ENCODE measurements around the gene NPDC1.
A peak's percentile ranks its signal among the peaks of the same experiment; 100 is the strongest.

NPDC1 gene, protein sequence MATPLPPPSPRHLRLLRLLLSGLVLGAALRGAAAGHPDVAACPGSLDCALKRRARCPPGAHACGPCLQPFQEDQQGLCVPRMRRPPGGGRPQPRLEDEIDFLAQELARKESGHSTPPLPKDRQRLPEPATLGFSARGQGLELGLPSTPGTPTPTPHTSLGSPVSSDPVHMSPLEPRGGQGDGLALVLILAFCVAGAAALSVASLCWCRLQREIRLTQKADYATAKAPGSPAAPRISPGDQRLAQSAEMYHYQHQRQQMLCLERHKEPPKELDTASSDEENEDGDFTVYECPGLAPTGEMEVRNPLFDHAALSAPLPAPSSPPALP

DNA sequence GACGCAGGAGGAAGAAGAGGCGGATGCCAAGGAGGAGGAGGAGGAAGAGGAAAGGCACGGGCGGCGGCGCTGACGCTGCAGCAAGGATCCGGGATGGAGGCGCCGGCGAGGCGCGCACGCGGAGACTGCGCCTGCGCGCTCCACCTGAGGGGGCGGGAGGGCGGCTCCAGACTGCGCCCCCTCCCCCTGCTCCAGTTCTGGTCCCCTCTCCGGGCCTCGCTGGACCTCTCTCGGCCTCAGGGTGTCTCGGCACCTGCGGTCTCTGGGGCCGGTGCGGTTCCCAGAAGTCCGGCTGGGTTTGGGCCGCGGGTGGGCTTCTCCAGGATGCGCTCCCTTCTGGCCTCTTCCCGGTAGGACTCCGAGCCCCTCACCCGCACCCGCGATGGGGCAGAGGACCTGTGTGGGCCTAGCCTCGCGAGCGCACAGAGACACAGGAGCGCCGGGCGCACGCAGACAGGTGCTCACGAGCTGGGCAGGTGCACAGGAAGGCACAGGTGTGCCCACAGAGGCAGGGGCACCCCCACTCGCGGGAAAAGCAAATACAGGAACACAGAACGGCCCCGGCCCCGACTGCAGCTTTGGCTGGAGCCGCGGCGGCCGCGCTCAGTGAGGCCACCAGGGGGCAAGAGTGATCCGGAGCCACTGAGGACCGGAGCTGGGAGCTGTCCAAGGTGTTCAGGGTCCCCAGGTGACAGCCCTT is at the start of gene NPDC1:
TSS of gene NPDC1 (minus strand) at position 90 of the 700 bp plus-strand sequence. CDS start 188 bp downstream, outside the sequence.
- TF ChIP-seq POLR2AphosphoS5 (IDR thresholded peaks at IDR 0.05; ENCODE audit: borderline replicate concordance, low read depth, low read length) (peak; percentile 62; the same call in 1 of the 2 replicates), EZH2 (IDR thresholded peaks at IDR 0.05) (no peak), FOXP2 (optimal IDR thresholded peaks at IDR 0.05; ENCODE audit: control extremely low read depth, extremely low read length, insufficient read depth) (no peak)
- Histone ChIP-seq H3K4me3 (peak within 1 kb of the TSS; percentile 92), H3K36me3 (ENCODE audit: insufficient read depth, low read length) (no peaks in the 10 kb centered on the region), H3K9ac (ENCODE audit: insufficient read length) (peak within 1 kb of the TSS; percentile 59), H3K27ac (no peak within 1 kb of the TSS), H3K9me3 (ENCODE audit: low read depth, low read length) (no peaks in the 10 kb centered on the region)
- no peak for DNase-seq (ENCODE audit: low read depth, low spot score)

DNA sequence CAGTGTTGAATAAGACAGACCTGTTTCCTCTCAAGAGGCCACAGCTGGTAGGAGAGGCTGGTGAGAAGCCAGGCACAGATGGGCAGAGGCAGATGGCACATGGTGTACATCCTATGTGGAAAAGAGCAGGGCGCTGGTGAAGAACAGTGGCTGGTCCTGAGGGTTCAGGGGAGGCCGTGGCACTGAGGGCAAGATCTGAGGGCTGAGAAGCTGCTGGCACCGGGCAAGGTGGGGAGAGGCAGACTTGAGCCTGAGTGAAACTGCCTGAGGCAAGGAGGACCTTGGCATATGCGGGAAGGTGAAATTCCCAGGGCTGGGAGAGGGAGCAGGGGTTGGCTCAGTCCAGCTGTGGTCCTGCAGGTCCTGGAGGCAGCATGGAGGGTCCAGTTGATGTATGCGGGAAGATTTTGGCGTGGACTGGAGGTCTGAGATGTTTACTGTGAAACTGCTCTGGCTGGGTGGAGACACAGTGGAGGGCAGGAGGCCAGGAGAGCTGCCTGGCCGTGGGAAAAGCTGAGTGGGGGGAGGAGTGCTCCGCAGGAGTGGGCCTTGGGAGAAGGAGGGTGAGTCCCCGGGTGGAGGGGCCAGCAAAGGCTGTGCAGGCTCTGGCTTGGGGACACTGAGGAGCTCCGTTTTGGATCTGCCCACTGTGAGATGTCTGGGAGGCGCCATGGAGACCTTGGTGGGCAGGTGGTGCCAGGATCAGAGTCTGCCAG is 43.4 kb upstream of the NPDC1 start:
- TF ChIP-seq EZH2 (IDR thresholded peaks at IDR 0.05) (no peak), FOXP2 (optimal IDR thresholded peaks at IDR 0.05; ENCODE audit: control extremely low read depth, extremely low read length, insufficient read depth) (no peak), POLR2AphosphoS5 (IDR thresholded peaks at IDR 0.05; ENCODE audit: borderline replicate concordance, low read depth, low read length) (no peak)
- H3K4me3 ChIP-seq: no peak overlapping the region
- H3K9me3 ChIP-seq (ENCODE audit: low read depth, low read length): no peaks in the 10 kb centered on the region
- no peak overlapping the region for H3K27ac ChIP-seq
- DNase-seq (ENCODE audit: low read depth, low spot score): no peak
- peaks cover 9% of the 10 kb centered on the region for H3K36me3 ChIP-seq (ENCODE audit: insufficient read depth, low read length)
- H3K9ac ChIP-seq (ENCODE audit: insufficient read length): no peak overlapping the region

DNA sequence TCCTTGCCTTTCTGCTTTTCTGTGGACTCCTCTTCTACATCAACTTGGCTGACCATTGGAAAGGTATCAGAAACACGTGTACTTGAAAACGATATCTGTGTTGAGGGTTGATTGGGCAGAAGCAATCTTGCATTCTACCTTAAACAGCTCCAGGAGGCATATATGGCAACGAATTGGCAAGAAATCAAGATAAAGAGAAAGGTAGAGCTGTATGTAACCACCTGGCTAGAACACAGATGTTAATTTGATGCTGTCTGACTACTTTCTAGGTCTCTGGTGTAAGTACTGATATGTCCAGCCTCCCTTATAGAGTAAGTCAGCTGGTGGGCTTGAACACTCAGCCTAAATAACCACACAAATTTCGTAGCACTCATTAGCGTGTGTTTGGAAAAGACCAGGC is 42.1 kb upstream of the NPDC1 start:
- TF ChIP-seq POLR2AphosphoS5 (IDR thresholded peaks at IDR 0.05; ENCODE audit: borderline replicate concordance, low read depth, low read length) (no peak), FOXP2 (optimal IDR thresholded peaks at IDR 0.05; ENCODE audit: control extremely low read depth, extremely low read length, insufficient read depth) (no peak), EZH2 (IDR thresholded peaks at IDR 0.05) (no peak)
- no peak overlapping the region for H3K27ac ChIP-seq
- peak overlapping the region; percentile 91 for H3K4me3 ChIP-seq
- H3K36me3 ChIP-seq (ENCODE audit: insufficient read depth, low read length): peaks cover 9% of the 10 kb centered on the region
- peak overlapping the region; percentile 83 for H3K9ac ChIP-seq (ENCODE audit: insufficient read length)
- DNase-seq (ENCODE audit: low read depth, low spot score): no peak
- no peaks in the 10 kb centered on the region for H3K9me3 ChIP-seq (ENCODE audit: low read depth, low read length)

DNA sequence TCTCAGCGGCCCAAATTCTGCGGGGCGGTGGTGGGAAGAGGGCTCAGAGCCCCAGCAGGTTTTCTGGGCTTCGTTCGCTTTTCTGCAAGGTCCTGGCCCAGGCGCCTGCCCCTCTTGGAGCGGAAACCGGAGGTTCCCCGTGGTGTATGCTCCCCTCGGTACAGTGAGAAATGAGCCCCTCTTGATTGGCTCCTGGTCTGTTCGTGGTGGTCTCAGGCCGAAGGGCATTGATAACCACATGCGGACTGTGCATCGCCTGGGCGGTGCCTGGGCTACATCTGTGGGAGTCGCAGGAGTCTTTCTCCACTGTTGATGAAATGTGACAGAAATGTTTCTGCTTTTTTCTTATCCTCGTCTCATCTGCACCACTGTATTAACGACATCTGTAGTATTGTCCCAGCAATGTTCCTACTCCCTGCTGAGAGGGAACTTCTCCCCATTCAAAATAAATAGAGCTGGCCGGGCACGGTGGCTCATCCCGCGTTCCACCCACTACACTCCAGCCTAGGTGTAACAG is 41.5 kb upstream of the NPDC1 start:
- TF ChIP-seq EZH2 (IDR thresholded peaks at IDR 0.05) (no peak), POLR2AphosphoS5 (IDR thresholded peaks at IDR 0.05; ENCODE audit: borderline replicate concordance, low read depth, low read length) (no peak), FOXP2 (optimal IDR thresholded peaks at IDR 0.05; ENCODE audit: control extremely low read depth, extremely low read length, insufficient read depth) (no peak)
- Histone ChIP-seq H3K36me3 (ENCODE audit: insufficient read depth, low read length) (peaks cover 9% of the 10 kb centered on the region), H3K9ac (ENCODE audit: insufficient read length) (peak overlapping the region; percentile 83), H3K27ac (peak overlapping the region; percentile 22; the same call in 1 of the 2 replicates), H3K4me3 (peak overlapping the region; percentile 91), H3K9me3 (ENCODE audit: low read depth, low read length) (no peaks in the 10 kb centered on the region)
- DNase-seq (ENCODE audit: low read depth, low spot score): no peak

DNA sequence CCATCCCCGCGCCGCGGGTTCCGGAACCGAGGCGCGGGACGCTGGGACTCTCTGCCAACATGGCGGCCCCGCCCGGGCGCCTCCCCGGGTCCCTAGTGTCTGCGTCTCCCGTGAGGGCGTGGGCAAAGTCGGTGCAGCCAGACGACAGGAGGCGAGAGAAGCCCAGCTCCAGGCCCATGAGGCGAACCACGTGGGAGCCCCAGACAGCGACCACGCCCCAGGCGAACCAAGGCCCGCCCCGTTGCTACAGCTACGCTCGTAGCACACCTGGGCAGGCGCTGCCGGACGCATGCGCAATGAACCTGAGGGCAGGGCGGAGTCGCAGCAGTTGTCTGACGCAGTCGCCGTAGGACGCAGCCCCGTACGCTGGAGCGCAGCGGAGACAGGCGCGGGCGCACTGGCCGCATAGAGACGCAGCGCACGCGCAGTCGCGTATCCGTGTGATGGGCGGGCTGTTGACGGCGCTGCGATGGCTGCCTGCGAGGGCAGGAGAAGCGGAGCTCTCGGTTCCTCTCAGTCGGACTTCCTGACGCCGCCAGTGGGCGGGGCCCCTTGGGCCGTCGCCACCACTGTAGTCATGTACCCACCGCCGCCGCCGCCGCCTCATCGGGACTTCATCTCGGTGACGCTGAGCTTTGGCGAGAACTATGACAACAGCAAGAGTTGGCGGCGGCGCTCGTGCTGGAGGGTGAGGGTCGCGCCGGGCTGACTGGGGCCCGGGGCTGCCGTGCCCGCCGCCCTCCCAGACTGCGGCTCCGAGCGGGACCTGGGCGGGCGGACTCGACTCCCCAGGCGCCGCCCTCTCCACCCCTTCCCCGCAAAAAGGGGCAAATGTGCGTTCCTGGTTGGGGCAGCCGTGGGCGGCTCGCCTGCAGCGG is 40.8 kb upstream of the NPDC1 start, which contains the start of gene MAN1B1:
TSS of gene MAN1B1 (plus strand) at position 455 of the 878 bp plus-strand sequence. CDS start at position 470, 15 bp downstream.
- Histone ChIP-seq H3K4me3 (peak within 1 kb of the TSS; percentile 91), H3K9me3 (ENCODE audit: low read depth, low read length) (no peaks in the 10 kb centered on the region), H3K36me3 (ENCODE audit: insufficient read depth, low read length) (peaks cover 9% of the 10 kb centered on the region), H3K9ac (ENCODE audit: insufficient read length) (peak within 1 kb of the TSS; percentile 95), H3K27ac (peak within 1 kb of the TSS; percentile 85)
- TF ChIP-seq FOXP2 (optimal IDR thresholded peaks at IDR 0.05; ENCODE audit: control extremely low read depth, extremely low read length, insufficient read depth): peak; percentile 81
- TF ChIP-seq POLR2AphosphoS5 (IDR thresholded peaks at IDR 0.05; ENCODE audit: borderline replicate concordance, low read depth, low read length): peak; percentile 88
- no peak for TF ChIP-seq EZH2 (IDR thresholded peaks at IDR 0.05)
- peak; percentile 93 for DNase-seq (ENCODE audit: low read depth, low spot score)

DNA sequence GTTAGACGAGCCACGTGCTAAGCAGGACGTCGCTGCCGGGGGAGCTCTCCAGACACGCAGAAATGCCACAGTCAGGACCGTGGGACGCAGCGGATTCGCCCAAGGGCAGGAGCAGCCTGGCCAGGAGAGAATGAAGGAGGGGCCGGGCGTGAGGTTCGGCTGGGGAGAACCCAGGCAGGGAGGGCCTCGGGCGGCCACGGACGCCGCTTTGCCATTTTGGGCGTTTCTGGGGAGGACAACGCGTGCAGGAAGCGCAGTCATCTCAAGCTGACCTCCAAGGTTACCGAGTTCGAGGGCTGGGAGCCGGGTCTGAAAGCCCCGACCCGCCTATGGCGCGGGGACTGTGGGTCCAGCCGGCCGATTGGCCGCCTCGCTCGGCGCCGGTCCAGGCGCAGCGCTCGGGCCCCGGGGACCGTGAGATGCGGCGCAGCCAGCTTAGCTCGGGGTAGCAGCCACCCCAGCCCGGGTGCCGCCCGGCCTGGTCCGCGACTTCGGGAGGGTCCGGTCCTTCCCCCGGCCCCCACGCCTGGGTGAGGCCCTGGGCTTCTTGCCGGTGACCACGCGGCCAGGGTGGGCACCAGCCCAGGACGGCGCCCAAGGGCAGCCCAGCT is 40.0 kb upstream of the NPDC1 start:
- no peak for TF ChIP-seq EZH2 (IDR thresholded peaks at IDR 0.05)
- Histone ChIP-seq H3K9ac (ENCODE audit: insufficient read length) (peak overlapping the region; percentile 95), H3K9me3 (ENCODE audit: low read depth, low read length) (no peaks in the 10 kb centered on the region), H3K36me3 (ENCODE audit: insufficient read depth, low read length) (peaks cover 9% of the 10 kb centered on the region), H3K27ac (peak overlapping the region; percentile 85), H3K4me3 (peak overlapping the region; percentile 91)
- DNase-seq (ENCODE audit: low read depth, low spot score): no peak

DNA sequence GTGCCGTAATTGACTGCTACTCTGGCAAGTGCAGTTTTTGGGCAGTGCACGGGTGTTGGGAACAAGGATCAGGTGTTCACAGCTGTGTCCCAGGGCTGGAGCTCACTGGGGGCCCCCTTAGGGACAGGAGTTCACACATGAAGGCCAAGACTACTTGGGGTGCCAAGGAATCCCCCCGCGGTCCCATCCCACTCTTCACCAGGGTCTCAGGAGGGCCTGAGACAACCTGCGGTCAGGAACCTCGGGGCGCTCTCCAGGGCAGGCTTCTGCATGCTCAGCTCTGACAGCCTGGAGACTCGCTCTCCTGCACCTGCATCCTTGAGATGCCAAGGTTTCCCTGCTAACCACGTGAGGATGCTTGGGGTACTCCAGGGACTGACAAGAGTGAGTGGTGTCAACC is 38.5 kb upstream of the NPDC1 start:
- Histone ChIP-seq H3K9ac (ENCODE audit: insufficient read length) (no peak overlapping the region), H3K36me3 (ENCODE audit: insufficient read depth, low read length) (peaks cover 12% of the 10 kb centered on the region), H3K9me3 (ENCODE audit: low read depth, low read length) (no peaks in the 10 kb centered on the region), H3K4me3 (no peak overlapping the region), H3K27ac (no peak overlapping the region)
- DNase-seq (ENCODE audit: low read depth, low spot score): no peak
- TF ChIP-seq POLR2AphosphoS5 (IDR thresholded peaks at IDR 0.05; ENCODE audit: borderline replicate concordance, low read depth, low read length): no peak
- no peak for TF ChIP-seq EZH2 (IDR thresholded peaks at IDR 0.05)
- TF ChIP-seq FOXP2 (optimal IDR thresholded peaks at IDR 0.05; ENCODE audit: control extremely low read depth, extremely low read length, insufficient read depth): no peak

Data from SK-N-MC (cell line).